Neural cell (in vitro differentiated cells): ENCODE measurements around the gene ZDHHC20. TPM values are rescaled to one million over a fixed set of nuclear protein-coding genes. Genes with fewer than 3 reads are reported as not detected.

ENCODE experiments used
- H2AFZ ChIP-seq: fragments of 200-600, 300-800 bp; sonication (generic), shearing (Covaris generic); 2 replicates; pipeline ENCODE4 v1.6.0; 2014; ENCODE audit warnings: low read depth, mild to moderate bottlenecking, antibody characterized with exemption, low read length, moderate library complexity
- H3F3A ChIP-seq: fragments of 200-600 bp; shearing (Covaris generic); 2 replicates; pipeline ENCODE4 v1.6.1; 2016; ENCODE audit warnings: mild to moderate bottlenecking, moderate library complexity, mixed read lengths, antibody characterized with exemption, low read length; ENCODE audit not compliant: insufficient read depth, poor library complexity, severe bottlenecking
- H3K27ac ChIP-seq: fragments of 200-600, 300-800 bp; sonication (generic), shearing (Covaris generic); 2 replicates; pipeline ENCODE4 v1.5.1; 2014; ENCODE audit warnings: mild to moderate bottlenecking, low read length, moderate library complexity
- H3K27me3 ChIP-seq: fragments of 300-800, 200-600 bp; sonication (generic), shearing (Covaris generic); 2 replicates; pipeline ENCODE4 v1.6.0; 2014; ENCODE audit warnings: mild to moderate bottlenecking, low read depth, low read length, moderate library complexity; ENCODE audit not compliant: insufficient read depth
- H3K36me3 ChIP-seq: fragments of 300-800, 200-600 bp; sonication (generic), shearing (Covaris generic); 2 replicates; pipeline ENCODE4 v1.5.1; 2014; ENCODE audit warnings: mild to moderate bottlenecking, antibody characterized with exemption, low read length, moderate library complexity; ENCODE audit not compliant: insufficient read depth
- H3K4me2 ChIP-seq: fragments of 300-800, 200-600 bp; sonication (generic), shearing (Covaris generic); 2 replicates; pipeline ENCODE4 v1.6.0; 2014; ENCODE audit warnings: mild to moderate bottlenecking, low read length
- H3K4me3 ChIP-seq: fragments of 300-800, 200-600 bp; sonication (generic), shearing (Covaris generic); 2 replicates; pipeline ENCODE4 v1.5.1; 2014; ENCODE audit warnings: mild to moderate bottlenecking, low read length, moderate library complexity
- H3K79me2 ChIP-seq: fragments of 200-600 bp; shearing (Covaris generic); replicated peaks from 2 replicates; pipeline ENCODE4 v1.6.0; 2014; ENCODE audit warnings: mild to moderate bottlenecking, low read length, moderate library complexity; ENCODE audit not compliant: insufficient read depth
- H3K9ac ChIP-seq: fragments of 300-800, 200-600 bp; sonication (generic), shearing (Covaris generic); 2 replicates; pipeline ENCODE4 v1.6.1; 2016; ENCODE audit warnings: mild to moderate bottlenecking, low read length, mixed read lengths
- H3K9me2 ChIP-seq: fragments of 200-600 bp; shearing (Covaris generic); 2 replicates; pipeline ENCODE4 v1.6.1; 2016; ENCODE audit warnings: mild to moderate bottlenecking, low read length, mixed read lengths; ENCODE audit not compliant: insufficient read depth
- H3K9me3 ChIP-seq: fragments of 200-600, 300-800 bp; sonication (generic), shearing (Covaris generic); 2 replicates; pipeline ENCODE4 v1.6.1; 2016; ENCODE audit warnings: mild to moderate bottlenecking, mixed run types, low read length, moderate library complexity, mixed read lengths
- H4K20me1 ChIP-seq: fragments of 200-600 bp; shearing (Covaris generic); 2 replicates; pipeline ENCODE4 v1.6.1; 2016; ENCODE audit warnings: mild to moderate bottlenecking, mixed run types; ENCODE audit not compliant: insufficient read depth
- EP300 ChIP-seq: fragments of 450-650 bp; conservative IDR thresholded peaks from 2 replicates; pipeline ENCODE4 v1.6.1; 2014; ENCODE audit warnings: antibody characterized with exemption, mild to moderate bottlenecking, moderate library complexity; ENCODE audit not compliant: poor library complexity, severe bottlenecking
- MXI1 ChIP-seq: fragments of 450-650 bp; conservative IDR thresholded peaks from 2 replicates; pipeline ENCODE4 v1.6.1; 2014; ENCODE audit warnings: antibody characterized with exemption, mild to moderate bottlenecking; ENCODE audit not compliant: poor library complexity, severe bottlenecking
- POLR2AphosphoS5 ChIP-seq: IDR thresholded peaks from 2 replicates; pipeline ENCODE4 v1.6.1; 2012
- RAD21 ChIP-seq: fragments of 450-650 bp; conservative IDR thresholded peaks from 2 replicates; pipeline ENCODE4 v1.6.1; 2014; ENCODE audit warnings: antibody characterized with exemption, mild to moderate bottlenecking, moderate library complexity
- SMC3 ChIP-seq: fragments of 450-650 bp; conservative IDR thresholded peaks from 2 replicates; pipeline ENCODE4 v1.6.1; 2014; ENCODE audit warnings: antibody characterized with exemption, mild to moderate bottlenecking, moderate library complexity; ENCODE audit not compliant: poor library complexity
- polyA plus RNA-seq: library from polyadenylated mRNA; depleted of rRNA; stranded (reverse); fragments of >200 nt; gene quantifications from 2 replicates; pipeline ENCODE4 v1.2.3, GENCODE V29; 2014
- TF ChIP-seq, protein P1 (sequence below): fragments of 450-650 bp; IDR thresholded peaks from 2 replicates; pipeline ENCODE4 v1.5.1; 2014; ENCODE audit warnings: antibody characterized with exemption, mild to moderate bottlenecking, moderate library complexity; ENCODE audit not compliant: poor library complexity, severe bottlenecking
- TF ChIP-seq, protein P2 (sequence below): IDR thresholded peaks from 2 replicates; pipeline ENCODE4 v1.6.1; 2012; ENCODE audit warnings: borderline replicate concordance

ZDHHC20 gene
- polyA plus RNA-seq, 1 donor from 2014 or later, result 43.3 TPM

DNA sequence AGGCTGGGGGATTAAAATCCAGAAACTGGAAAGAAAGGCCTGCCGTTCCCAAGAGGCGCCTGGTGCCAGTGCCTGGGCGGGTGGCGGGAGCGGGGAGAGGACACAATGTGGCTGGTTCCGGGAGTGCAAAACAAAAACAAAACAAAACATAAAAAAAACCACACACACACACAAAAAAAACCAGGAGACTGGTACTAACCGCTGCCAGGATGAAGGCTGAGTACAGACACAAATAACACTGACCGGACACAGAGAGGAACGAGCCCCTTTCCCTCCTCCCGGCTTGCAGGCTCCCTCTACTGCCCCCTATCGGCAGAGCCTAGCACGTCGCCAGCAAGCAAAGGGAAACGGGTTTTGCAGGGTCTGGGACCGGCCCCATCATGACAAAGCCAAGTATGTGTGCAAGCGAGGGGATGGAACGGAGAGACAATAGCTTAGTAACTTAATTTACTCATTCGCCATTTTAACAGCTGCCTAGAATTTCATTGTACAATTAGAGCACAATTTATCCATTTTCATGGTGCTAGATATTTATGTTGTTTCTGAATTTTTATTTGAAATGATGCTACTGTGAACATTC, 17.9 kb upstream of the ZDHHC20 start:
- H4K20me1 ChIP-seq, result no peaks in the 10 kb centered on the region
- no peaks in the 10 kb centered on the region for H3F3A ChIP-seq
- no peaks in the 10 kb centered on the region for H3K27me3 ChIP-seq
- H2AFZ ChIP-seq, result no peak overlapping the region
- H3K4me3 ChIP-seq, result no peak overlapping the region
- TF ChIP-seq RAD21 (peak; percentile 42), SMC3 (peak; percentile 56)
- TF ChIP-seq, protein P1, sequence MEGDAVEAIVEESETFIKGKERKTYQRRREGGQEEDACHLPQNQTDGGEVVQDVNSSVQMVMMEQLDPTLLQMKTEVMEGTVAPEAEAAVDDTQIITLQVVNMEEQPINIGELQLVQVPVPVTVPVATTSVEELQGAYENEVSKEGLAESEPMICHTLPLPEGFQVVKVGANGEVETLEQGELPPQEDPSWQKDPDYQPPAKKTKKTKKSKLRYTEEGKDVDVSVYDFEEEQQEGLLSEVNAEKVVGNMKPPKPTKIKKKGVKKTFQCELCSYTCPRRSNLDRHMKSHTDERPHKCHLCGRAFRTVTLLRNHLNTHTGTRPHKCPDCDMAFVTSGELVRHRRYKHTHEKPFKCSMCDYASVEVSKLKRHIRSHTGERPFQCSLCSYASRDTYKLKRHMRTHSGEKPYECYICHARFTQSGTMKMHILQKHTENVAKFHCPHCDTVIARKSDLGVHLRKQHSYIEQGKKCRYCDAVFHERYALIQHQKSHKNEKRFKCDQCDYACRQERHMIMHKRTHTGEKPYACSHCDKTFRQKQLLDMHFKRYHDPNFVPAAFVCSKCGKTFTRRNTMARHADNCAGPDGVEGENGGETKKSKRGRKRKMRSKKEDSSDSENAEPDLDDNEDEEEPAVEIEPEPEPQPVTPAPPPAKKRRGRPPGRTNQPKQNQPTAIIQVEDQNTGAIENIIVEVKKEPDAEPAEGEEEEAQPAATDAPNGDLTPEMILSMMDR, result peak; percentile 68
- TF ChIP-seq, protein P2, sequence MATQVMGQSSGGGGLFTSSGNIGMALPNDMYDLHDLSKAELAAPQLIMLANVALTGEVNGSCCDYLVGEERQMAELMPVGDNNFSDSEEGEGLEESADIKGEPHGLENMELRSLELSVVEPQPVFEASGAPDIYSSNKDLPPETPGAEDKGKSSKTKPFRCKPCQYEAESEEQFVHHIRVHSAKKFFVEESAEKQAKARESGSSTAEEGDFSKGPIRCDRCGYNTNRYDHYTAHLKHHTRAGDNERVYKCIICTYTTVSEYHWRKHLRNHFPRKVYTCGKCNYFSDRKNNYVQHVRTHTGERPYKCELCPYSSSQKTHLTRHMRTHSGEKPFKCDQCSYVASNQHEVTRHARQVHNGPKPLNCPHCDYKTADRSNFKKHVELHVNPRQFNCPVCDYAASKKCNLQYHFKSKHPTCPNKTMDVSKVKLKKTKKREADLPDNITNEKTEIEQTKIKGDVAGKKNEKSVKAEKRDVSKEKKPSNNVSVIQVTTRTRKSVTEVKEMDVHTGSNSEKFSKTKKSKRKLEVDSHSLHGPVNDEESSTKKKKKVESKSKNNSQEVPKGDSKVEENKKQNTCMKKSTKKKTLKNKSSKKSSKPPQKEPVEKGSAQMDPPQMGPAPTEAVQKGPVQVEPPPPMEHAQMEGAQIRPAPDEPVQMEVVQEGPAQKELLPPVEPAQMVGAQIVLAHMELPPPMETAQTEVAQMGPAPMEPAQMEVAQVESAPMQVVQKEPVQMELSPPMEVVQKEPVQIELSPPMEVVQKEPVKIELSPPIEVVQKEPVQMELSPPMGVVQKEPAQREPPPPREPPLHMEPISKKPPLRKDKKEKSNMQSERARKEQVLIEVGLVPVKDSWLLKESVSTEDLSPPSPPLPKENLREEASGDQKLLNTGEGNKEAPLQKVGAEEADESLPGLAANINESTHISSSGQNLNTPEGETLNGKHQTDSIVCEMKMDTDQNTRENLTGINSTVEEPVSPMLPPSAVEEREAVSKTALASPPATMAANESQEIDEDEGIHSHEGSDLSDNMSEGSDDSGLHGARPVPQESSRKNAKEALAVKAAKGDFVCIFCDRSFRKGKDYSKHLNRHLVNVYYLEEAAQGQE, result no peak
- H3K27ac ChIP-seq, result no peak overlapping the region
- no peak overlapping the region for H3K9ac ChIP-seq
- H3K36me3 ChIP-seq, result no peaks in the 10 kb centered on the region
- H3K4me2 ChIP-seq, result no peak overlapping the region
- H3K79me2 ChIP-seq, result no peaks in the 10 kb centered on the region
- H3K9me3 ChIP-seq, result no peaks in the 10 kb centered on the region
- H3K9me2 ChIP-seq, result no peaks in the 10 kb centered on the region

DNA sequence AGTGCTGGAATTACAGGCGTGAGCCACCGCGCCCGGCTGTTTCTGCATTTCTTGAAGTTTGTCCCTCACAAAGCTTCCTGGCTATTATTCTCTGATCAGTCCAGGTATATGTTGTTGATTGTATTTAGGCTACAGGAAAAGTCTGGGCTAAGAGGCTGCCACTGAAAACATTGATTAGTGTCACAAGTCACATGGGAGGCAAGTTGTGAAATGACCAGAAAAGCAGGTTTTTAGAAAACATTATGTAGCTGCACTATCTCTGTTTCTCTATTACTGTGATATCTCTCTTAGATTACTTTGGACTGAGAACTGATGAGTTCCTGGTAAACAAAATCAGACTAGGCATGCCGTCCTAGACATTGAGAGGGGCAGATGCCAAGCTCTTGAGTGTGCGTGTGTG, 16.0 kb upstream of the ZDHHC20 start:
- H2AFZ ChIP-seq, result no peak overlapping the region
- H3K4me3 ChIP-seq, result no peak overlapping the region
- H3K27ac ChIP-seq, result no peak overlapping the region
- no peak for TF ChIP-seq EP300
- no peak for TF ChIP-seq MXI1
- no peak for TF ChIP-seq POLR2AphosphoS5
- TF ChIP-seq, protein P1, result no peak
- TF ChIP-seq RAD21, result no peak
- TF ChIP-seq SMC3, result no peak
- H3K27me3 ChIP-seq, result no peaks in the 10 kb centered on the region
- no peaks in the 10 kb centered on the region for H3K36me3 ChIP-seq
- H3K9ac ChIP-seq, result no peak overlapping the region
- no peaks in the 10 kb centered on the region for H3K79me2 ChIP-seq
- no peaks in the 10 kb centered on the region for H3K9me2 ChIP-seq
- no peak overlapping the region for H3K4me2 ChIP-seq
- H3K9me3 ChIP-seq, result peaks cover 5% of the 10 kb centered on the region
- no peaks in the 10 kb centered on the region for H4K20me1 ChIP-seq
- no peaks in the 10 kb centered on the region for H3F3A ChIP-seq
